ENCODE measurements around the gene TRIM7.
"Not testable (repeated sequence)": the region's sequence is repeated elsewhere in the genome, so short reads cannot be mapped to it uniquely, and the experiment has no call there.

Gene TRIM7

GRCh38 chr5:181146927-181147636 is 57.9 kb downstream of the TRIM7 start, which contains the start of gene OR2V2:
Gene OR2V2 (plus strand): TSS chr5:181147586. CDS start chr5:181154943, 7,357 bp downstream.
- DNase-seq, result not testable (repeated sequence)

- no peak for DNase-seq
Observed at GRCh38 chr5:181145133-181145532, 59.9 kb downstream of the TRIM7 start.
